T-helper 2 cell treated with Interferon-gamma antibody and Interleukin-4, amounts not matched to agents 100 ng/mL and 5 ng/mL, for 36 hours (primary cell): Measurements from ENCODE around the gene SRPK3. TPM values are rescaled to one million over a fixed set of nuclear protein-coding genes. Genes with fewer than 3 reads are reported as not detected.
"Not testable (repeated sequence)": the region's sequence is repeated elsewhere in the genome, so short reads cannot be mapped to it uniquely, and the experiment has no call there.

ENCODE experiments used
- intact Hi-C: fragments of 100-400 bp; cut with micrococcal nuclease; formaldehyde crosslinking; loops from one replicate; pipeline ENCODE4 v1.15.1; 2023
- total RNA-seq: library from RNA; stranded (reverse); gene quantifications from 2 replicates; pipeline ENCODE4 v1.2.3, GENCODE V29; 2022

SRPK3 gene
- total RNA-seq: not detected in 2 replicates

GRCh38 chrX:153780678-153781427 is at the start of gene SRPK3:
TSS of gene SRPK3 (plus strand) at chrX:153781041. CDS start at chrX:153781087, 46 bp downstream.
- intact Hi-C loops: no loop called here

- intact Hi-C loops: no loop called here
These were observed 49.6 kb upstream of the SRPK3 start for GRCh38 chrX:153731117-153731844.

- intact Hi-C loops: no loop called here
These were observed 49.0 kb upstream of the SRPK3 start for GRCh38 chrX:153731845-153732215.

GRCh38 chrX:153732401-153732800 is 48.4 kb upstream of the SRPK3 start:
- intact Hi-C loops: no loop called here

- intact Hi-C loops: no loop called here
These were observed 47.1 kb upstream of the SRPK3 start for GRCh38 chrX:153733651-153734240.

DNA sequence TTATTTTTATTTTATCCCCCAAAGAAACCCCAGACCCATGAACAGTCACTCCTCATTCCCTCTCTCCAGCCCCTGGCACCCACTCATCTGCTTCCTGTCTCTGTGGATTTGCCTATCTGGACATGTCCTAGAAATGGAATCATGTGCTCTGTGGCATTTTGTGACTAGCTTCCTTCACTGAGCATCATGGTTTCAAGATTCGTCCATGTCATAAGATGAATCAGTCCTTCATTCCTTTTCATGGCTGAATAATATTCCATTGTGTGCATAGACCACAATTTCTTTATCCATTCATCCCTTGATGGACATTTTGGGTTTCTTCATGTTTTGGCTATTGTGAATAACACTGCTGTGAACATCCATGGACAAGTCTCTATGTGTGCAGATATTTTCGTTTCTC is 46.0 kb upstream of the SRPK3 start:
- intact Hi-C loops: no loop called here

GRCh38 chrX:153735274-153735673 is 45.6 kb upstream of the SRPK3 start:
- intact Hi-C loops: no loop called here

DNA sequence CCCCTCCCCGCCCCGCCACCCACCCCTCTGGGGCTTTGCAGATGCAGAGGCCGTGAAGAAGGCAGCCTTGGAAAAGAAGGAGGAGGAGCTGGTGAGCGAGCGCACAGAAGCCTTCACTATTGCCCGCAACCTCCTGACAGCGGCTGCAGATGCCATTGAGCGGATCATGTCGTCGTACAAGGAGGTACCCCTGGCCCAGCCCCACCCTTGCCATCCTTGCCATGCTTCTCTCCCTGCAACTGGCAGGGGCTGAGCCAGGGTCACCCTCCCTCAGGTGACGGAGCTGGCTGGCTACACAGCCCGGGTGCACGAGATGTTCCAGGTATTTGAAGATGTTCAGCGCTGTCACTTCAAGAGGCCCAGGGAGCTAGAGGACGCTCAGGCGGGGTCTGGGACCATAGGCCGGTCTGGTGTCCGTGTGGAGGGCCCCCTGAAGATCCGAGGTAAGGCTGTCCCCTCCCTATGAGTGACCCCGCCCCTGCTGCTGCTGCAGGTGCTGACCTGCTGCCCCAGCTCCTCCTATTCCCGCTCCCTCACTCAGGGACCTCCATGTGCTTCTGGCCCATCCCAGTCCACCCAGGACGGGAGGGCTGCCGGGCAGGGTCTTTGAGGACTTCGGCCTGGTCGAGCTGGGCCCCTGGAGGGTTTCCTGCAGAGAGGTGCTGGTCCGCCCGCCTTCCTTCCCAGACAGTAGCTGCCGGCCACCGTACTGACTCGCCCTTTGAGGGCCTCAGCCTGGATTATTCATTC is 44.6 kb upstream of the SRPK3 start:
- intact Hi-C loops: no loop called here

- intact Hi-C loops: no loop called here
These were observed 43.9 kb upstream of the SRPK3 start for GRCh38 chrX:153736871-153737441.

DNA sequence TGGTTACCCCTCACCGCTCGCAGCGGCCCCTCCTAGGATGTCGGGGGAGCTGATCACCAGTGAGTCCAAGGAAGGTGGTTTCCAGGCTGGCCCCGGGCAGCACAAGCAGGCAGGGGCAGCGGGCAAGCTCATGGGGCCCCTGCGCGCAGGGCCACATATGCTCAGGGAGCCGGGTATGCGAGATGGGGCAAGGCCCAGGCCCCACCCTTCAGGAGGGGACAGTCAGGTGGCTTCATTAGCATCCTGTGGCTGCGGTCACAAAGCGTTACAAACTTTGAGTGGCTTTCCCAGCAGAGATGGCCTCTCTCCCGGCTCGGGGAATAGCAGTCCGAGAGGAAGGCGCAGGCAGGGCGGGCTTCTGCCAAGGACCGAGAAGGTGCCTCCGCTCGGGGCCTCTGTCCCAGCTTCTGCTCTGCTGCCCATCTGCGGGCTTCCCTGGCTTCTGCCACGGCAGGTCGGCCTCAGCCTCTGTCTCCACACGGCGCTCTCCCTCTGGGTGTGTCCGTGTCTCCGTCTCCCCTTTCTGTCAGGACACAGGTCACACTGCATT is 42.7 kb upstream of the SRPK3 start:
- intact Hi-C loops: no loop called here

- intact Hi-C loops: no loop called here
These were observed 40.9 kb upstream of the SRPK3 start for GRCh38 chrX:153739754-153740486.

DNA sequence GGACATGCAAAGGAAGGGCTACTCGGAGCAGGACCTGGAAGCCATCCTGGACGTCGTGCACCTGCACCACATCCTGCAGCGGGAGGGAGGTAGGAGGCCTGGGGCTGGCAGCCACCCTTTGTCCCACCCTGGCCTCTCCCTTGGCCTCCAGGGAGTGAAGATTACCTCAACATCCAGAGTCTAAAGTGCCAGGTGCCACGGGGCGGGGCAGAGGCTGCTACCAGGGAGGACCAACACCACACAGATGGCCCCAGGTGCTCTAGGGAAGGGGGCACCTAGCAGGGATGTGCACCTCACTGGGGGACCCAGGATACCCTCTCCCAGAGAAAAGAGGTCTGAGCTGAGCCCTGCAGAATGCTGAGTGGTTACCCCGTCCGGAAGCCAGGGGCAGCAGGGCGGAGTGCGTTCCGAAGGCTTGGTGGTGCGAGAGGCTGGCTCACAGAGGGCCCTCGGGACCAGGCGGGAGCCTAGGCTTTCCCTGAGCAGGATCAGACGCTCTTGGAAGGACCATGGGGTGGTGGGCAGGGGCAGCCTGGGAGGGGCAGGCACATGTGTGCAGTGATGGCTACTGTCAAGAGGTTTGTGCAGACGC is 40.1 kb upstream of the SRPK3 start:
- intact Hi-C loops: no loop called here

DNA sequence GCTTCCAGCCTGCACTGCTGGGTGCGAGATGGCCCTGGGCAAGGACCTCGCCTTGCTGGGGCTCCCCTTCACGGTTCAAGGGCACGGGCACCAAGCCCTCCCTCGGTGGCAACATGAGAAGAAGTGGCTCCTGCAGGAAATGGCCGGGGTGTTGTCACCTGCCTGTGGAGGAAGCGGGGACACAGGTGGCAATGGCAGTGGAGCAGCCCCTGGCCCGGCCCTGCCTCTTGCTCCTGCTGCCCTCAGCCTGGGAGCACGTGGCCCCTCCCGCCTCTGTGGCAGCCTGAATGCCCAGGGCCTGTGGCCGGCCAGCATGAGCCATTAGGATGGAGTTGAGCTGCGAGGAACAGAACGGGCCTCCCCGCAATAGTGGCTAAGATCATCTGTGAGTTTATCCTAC is 39.4 kb upstream of the SRPK3 start:
- intact Hi-C loops: no loop called here

DNA sequence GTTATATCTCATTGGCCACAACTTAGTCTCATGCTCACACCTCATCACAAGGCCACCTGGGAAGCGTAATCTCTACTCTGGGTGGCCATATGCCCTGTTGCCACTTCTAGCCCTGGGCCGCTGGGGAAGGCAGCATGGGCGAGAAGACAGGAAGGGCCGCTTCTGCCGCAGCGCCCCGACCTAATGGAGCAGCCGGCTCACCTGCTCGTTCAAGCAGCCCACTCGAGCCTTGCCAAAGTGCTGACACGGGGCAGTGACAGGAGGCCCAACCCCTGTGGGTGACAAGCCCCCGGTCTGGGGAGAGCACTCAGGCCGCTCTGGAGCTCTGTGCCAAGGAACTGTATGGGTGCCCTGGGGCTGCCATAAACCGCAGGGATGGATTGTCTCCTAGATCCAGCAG is 38.7 kb upstream of the SRPK3 start:
- intact Hi-C loops: not testable (repeated sequence)

GRCh38 chrX:153742796-153743467 is 37.9 kb upstream of the SRPK3 start:
- intact Hi-C loops: not testable (repeated sequence)

DNA sequence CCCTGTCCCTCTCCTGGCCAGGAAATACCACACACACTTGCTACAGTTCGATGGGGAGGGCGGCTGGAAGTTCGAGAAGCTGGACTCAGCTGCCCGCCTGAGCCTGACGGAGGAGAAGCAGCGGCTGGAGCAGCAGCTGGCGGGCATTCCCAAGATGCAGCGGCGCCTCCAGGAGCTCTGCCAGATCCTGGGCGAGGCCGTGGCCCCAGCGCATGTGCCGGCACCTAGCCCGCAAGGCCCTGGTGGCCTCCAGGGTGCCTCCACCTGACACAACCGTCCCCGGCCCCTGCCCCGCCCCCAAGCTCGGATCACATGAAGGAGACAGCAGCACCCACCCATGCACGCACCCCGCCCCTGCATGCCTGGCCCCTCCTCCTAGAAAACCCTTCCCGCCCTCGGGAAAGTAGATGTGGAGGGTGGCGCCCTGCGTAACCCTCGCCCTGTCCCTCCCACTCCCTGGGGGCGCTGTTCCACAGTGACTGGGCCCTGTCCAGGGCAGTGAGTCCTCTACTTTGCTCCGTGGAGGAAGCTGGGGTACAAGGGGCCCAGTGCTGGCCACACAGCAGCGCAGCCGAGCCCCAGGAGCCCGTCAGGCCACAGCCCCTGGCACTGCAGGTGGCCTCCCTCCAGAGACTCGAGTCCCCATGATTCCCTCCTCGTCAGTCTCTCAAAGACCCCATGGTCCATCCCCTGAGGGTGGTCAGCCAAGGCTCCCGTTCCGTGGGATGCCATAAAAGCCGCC is 37.2 kb upstream of the SRPK3 start:
- intact Hi-C loops: not testable (repeated sequence)

DNA sequence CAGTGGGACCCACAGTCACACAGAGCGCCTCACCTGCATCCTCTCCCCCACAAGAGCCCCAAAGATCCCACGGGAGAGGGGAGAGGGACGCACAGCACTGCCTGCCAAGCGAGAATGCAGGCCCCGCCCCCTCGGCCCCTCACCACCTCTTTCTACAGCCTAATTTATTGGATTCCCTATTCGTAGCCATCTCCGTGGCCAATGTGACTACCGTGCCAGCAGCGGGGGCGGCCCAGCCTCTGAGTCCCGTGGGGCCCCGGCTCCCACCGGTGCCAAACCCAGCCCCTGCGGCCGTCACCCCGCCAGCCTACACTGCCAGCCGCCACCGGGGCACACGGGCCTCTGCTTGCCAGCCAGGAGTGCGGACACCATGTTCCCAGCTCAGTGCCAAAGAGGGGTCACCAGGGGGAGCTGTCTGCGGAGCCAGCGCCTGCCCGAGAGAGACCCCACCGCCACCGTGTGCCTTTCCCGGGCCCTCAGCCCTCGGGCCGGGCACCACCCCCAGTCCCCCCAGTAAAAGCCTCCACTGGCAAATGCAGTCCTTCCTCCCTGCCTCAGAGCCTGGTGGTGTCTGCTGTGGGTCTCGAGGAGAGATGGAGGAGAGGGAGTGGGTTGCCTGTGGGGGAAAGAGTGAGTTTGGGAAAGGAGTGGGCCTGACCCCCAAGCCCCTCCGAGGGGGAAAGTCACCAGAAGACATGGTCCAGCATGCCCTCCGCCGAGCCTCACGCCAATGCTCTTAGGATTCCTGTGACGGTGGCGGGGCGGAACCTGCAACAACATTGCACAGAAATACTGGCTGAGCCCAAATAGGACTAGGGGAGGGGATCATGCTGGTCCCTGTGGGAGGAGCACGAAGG is 36.4 kb upstream of the SRPK3 start:
- intact Hi-C loops: no loop called here

DNA sequence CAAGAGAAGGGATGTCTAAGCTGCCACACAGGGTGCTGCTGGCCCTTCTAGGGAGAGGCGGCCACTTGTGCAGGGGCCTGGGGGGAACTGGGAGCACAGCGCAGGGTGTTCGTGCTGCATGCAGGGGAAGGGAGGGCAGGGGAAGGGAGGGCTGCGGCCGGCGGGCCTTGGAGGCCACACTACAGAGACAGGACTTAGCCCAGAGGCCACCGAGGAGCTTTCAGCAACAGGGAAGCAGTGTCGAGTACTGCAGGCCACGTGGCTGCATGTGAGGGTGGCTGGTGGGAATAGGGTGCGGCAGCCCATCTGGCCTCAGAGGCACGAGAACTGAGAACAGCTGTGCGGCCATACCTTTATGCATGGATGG is 35.8 kb upstream of the SRPK3 start:
- intact Hi-C loops: not testable (repeated sequence)
